Measurements from ENCODE around the gene SNAP25.

Gene SNAP25

DNA sequence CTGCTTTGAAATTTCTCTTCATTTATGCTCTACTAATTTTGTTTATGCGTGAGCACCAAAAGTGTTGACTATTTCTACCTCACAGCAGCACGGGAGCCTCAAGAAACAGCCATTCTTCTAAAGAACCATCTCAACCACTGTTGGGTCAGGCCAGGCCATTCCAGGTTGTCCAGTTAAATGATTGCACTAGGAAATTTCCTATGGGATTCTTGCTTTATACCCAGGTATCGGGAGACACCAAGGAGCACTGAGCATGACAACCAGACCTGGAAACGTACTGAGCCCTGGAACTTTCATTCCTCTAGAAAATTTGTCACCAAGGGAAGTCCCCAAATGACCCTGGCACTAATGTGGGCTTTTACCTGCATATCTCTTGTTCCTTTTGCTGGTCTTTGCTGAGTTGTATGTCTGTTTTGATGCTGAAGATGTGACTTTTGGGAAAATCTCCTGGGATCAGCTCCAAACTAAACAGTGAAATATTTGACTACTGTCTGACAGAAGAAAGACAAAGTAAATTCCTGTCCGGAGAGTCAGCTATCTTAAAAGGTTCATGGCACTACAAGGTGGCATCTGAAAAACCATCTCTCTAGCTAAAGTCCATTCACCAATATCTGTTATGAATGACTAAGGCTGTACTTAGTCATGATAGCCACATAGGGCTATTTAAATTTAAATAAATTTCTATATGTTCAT, 70.5 kb downstream of the SNAP25 start:
- ChIA-PET POLR2A (no interaction called here), CTCF (no interaction called here)
- H3K4me3 ChIP-seq (ENCODE audit: low read depth, low read length) = no peak overlapping the region
- TF ChIP-seq CTCF (IDR thresholded peaks at IDR 0.05; ENCODE audit: insufficient read depth, low read length, missing control alignments) = no peak
- no peak for DNase-seq (ENCODE audit: low read depth, low spot score)

DNA sequence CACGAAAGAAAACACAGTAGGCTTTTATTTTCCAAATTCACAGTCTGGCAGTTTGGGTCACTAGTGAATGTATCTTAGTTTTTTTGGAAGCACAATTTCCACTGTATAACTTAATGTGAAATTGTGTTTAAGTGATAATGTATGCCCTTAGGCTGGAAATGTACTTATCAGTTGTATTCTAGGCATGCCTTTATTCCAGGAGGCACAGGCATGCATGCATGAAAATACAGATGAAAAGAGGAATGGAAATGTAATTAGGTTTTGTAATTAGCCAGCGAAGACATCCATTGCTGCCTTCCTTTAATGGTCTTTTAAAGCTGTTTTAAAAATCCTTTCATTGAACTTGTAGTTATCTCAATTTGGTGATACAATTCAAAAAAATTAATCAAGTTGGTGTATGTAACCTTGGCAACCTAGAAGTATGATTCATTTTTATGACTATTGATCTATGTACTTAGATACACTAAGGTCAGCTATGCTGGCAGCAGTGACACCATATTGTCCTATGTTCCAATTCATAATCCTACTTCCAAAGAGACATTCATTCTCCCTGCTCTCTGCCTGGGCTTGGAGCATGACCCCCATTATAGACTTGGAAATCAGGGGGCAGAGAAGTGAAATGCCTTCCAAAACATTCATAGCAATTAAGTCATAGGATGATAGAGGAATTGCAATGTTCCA, 73.1 kb downstream of the SNAP25 start:
- CTCF ChIA-PET = no interaction called here
- POLR2A ChIA-PET = no interaction called here
- TF ChIP-seq CTCF (IDR thresholded peaks at IDR 0.05; ENCODE audit: insufficient read depth, low read length, missing control alignments) = no peak
- no peak for DNase-seq (ENCODE audit: low read depth, low spot score)
- H3K4me3 ChIP-seq (ENCODE audit: low read depth, low read length) = no peak overlapping the region

DNA sequence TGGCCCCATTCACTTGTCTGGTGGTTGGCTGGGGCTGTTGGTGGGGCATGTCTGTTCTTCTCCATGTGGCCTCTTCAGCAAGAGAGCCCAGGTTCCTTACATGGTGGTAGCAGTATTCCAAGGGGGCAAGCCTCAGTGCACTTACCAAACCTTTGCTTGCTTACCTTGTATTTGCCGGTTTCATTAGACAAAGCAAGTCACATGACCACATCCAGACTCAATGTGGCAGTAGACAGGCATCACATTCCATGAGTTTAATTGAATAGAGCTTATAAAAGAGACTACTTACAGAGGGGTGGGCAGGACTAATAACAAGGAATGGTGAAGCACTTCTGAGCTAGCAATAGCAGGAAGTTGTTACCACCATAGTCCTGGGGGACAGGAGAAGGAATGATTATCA, 78.6 kb downstream of the SNAP25 start:
- no peak for DNase-seq (ENCODE audit: low read depth, low spot score)
- POLR2A ChIA-PET = interaction anchor here (0.7 kb wide), 1 partner anchor 125 kb away, joined by 4 read pairs; no protein-coding TSS in a partner anchor
- no peak for TF ChIP-seq CTCF (IDR thresholded peaks at IDR 0.05; ENCODE audit: insufficient read depth, low read length, missing control alignments)
- CTCF ChIA-PET = no interaction called here
- no peak overlapping the region for H3K4me3 ChIP-seq (ENCODE audit: low read depth, low read length)

DNA sequence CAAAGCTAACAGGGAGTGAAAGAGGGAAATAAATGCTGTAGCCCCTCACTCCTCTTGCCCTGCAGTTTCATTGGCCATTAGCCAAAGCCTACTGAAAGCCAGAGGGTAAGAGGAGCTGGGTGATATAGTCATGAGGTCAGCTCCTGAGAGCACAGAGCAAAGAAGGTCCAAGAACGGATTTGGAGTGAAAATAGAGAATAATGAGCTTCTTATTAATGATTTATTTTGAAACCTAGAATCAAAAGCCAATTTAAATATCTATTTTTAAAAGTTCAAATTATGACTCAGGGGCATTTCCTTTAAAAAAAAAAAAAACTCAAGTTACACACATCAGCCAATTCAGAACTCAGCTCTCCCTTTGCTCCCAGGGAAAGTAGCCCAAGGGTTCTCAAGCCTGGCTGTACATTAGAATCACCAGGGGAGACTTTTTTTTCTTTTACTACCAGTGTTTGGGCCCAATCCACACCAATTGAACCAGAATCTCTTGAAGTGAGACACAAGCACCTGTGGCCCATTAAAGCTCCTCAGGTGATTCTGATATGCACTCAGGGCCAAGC, 79.1 kb downstream of the SNAP25 start:
- ChIA-PET POLR2A (interaction anchor here (0.7 kb wide), 1 partner anchor 126 kb away, joined by 4 read pairs; no protein-coding TSS in a partner anchor), CTCF (no interaction called here)
- no peak overlapping the region for H3K4me3 ChIP-seq (ENCODE audit: low read depth, low read length)
- TF ChIP-seq CTCF (IDR thresholded peaks at IDR 0.05; ENCODE audit: insufficient read depth, low read length, missing control alignments) = no peak
- no peak for DNase-seq (ENCODE audit: low read depth, low spot score)

- ChIA-PET CTCF (no interaction called here), POLR2A (no interaction called here)
- no peak for DNase-seq (ENCODE audit: low read depth, low spot score)
- no peak for TF ChIP-seq CTCF (IDR thresholded peaks at IDR 0.05; ENCODE audit: insufficient read depth, low read length, missing control alignments)
- no peak overlapping the region for H3K4me3 ChIP-seq (ENCODE audit: low read depth, low read length)
Measured at GRCh38 chr20:10300582-10301446, 82.2 kb downstream of the SNAP25 start.

DNA sequence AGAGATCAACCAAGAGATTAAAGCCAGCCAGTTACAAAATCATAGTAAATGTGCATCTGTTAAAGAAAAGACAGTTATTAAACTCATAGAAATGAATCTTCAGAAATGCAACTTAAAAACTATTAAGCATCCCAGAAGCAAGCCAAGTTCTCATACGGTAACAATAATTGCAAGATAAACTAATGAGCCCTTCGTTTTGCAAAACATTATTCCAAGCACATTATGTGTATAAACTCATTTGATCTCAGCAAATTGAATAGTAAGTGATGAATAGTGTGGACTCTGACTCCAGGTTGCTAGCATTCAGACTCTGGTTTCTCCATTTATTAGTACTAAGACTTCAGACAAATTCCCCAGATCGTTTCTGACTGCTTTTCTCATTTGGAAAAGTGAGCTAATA, 85.2 kb downstream of the SNAP25 start:
- CTCF ChIA-PET = no interaction called here
- POLR2A ChIA-PET = no interaction called here
- no peak for TF ChIP-seq CTCF (IDR thresholded peaks at IDR 0.05; ENCODE audit: insufficient read depth, low read length, missing control alignments)
- no peak overlapping the region for H3K4me3 ChIP-seq (ENCODE audit: low read depth, low read length)
- DNase-seq (ENCODE audit: low read depth, low spot score) = no peak

Measured in AG04449 (cell line).